HG02840 (cell line): ENCODE results near the gene EGR1.
"Not testable (repeated sequence)": the region's sequence is repeated elsewhere in the genome, so short reads cannot be mapped to it uniquely, and the experiment has no call there.

ENCODE experiments used
- ATAC-seq: cut with Tn5 transposase; IDR thresholded peaks from one replicate; pipeline ENCODE4 v1.9.1; 2021; ENCODE audit warnings: mild to moderate bottlenecking, moderate library complexity, moderate number of reproducible peaks; ENCODE audit not compliant: unreplicated experiment, low FRiP score

EGR1 gene

DNA sequence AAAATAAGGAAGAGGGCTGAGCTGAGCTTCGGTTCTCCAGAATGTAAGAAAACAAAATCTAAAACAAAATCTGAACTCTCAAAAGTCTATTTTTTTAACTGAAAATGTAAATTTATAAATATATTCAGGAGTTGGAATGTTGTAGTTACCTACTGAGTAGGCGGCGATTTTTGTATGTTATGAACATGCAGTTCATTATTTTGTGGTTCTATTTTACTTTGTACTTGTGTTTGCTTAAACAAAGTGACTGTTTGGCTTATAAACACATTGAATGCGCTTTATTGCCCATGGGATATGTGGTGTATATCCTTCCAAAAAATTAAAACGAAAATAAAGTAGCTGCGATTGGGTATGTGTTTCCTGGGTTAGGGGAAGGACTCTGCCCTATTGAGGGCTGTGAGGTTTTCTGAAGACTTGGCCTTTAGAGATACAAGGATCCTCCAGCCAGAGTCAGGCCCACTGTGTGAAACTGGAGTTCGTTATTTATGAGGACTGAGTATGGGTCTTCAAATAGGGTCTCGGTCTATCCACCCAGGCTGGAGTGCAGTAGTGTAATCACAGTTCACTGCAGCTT, 3.8 kb downstream of the EGR1 start:
- ATAC-seq = no peak

GRCh38 chr5:138469540-138470321, 4.5 kb downstream of the EGR1 start:
- ATAC-seq = no peak

GRCh38 chr5:138470322-138471051, 5.2 kb downstream of the EGR1 start:
- no peak for ATAC-seq

DNA sequence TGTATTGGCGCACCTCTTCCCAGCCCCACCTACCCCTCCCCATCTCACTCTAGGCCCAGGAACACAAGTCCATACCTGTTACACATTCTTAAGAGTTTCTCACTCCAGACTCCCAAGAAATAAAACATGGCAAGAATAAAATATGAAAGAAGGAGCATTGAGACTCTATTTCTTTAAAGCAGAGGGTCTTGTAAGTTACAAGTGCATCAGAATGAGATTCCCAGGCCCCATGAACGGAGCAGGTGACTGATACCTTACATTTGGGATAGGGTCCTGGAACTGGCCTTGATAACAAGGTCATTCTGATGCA, 5.7 kb downstream of the EGR1 start:
- no peak for ATAC-seq

GRCh38 chr5:138472353-138472752, 7.1 kb downstream of the EGR1 start:
- ATAC-seq = no peak

GRCh38 chr5:138473151-138473550, 7.9 kb downstream of the EGR1 start:
- ATAC-seq = not testable (repeated sequence)

DNA sequence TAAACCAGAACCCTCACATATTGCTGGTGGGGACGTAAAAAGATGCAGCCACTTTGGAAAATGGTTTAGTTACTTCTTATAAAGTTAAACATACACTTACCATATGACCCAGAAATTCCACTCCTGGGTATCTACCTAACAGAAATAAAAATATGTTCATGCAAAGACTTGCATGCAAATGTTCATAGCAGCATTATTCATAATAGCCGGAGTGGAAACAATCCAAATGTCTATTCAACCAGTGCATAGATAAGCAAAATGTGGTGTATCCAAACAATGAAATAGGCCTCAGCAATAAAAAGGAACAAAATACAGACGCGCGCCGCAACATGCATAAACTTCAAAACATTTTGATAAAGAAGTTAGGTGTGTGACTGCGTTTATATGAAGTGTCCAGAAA, 11.6 kb downstream of the EGR1 start:
- ATAC-seq = no peak

- ATAC-seq = no peak
Observed at GRCh38 chr5:138482638-138483037, 17.4 kb downstream of the EGR1 start.

- no peak for ATAC-seq
Observed at GRCh38 chr5:138488481-138488945, 23.2 kb downstream of the EGR1 start.

- ATAC-seq = no peak
Observed at GRCh38 chr5:138489683-138490061, 24.4 kb downstream of the EGR1 start.

DNA sequence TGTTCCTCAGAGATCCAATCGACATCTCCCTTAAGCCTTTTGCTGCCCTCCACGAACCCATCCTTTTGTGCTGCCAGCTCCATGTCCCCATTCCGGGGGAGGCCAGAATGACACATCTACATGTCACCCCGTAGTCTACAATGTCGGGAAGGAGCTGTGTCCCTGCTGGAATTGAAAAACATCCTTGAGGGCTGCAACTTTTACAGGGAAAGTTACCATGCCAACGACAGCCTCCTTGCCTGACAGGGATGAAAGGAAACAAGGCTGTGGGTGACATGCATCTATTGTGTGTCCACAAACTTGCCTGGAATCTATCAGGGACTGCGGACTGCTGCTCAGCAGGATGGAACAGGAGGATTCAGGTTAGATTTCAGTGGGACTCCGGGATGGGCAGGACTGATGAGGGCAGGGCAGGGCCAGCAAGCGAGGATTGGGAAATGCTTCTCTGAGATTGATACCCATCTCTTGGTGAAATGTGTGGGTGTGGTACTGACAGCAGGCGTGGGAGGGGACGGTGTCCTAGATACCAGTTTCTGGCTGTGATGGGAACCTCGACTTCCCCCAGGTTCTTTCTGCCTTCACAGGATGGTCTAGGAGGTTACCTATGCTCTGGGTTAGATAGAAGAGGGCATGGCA, 25.5 kb downstream of the EGR1 start:
- ATAC-seq = no peak

DNA sequence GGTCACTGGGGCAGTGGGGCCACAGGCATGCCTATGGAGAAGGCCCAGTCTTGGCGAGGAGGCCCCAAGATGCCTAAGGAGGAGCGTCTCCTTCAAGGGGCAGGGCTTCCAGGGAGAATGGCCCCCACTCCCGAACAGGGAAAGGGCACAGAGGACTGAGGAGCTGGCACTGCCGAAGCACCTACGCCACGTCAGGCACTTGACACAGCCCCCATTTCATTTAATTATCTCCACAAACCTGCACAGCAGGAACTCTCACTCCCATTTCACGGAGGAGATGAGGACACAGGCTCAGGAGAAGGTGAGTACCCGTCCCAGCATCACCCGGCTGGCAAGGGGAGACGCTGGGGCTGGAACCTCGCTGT, 26.0 kb downstream of the EGR1 start:
- no peak for ATAC-seq

DNA sequence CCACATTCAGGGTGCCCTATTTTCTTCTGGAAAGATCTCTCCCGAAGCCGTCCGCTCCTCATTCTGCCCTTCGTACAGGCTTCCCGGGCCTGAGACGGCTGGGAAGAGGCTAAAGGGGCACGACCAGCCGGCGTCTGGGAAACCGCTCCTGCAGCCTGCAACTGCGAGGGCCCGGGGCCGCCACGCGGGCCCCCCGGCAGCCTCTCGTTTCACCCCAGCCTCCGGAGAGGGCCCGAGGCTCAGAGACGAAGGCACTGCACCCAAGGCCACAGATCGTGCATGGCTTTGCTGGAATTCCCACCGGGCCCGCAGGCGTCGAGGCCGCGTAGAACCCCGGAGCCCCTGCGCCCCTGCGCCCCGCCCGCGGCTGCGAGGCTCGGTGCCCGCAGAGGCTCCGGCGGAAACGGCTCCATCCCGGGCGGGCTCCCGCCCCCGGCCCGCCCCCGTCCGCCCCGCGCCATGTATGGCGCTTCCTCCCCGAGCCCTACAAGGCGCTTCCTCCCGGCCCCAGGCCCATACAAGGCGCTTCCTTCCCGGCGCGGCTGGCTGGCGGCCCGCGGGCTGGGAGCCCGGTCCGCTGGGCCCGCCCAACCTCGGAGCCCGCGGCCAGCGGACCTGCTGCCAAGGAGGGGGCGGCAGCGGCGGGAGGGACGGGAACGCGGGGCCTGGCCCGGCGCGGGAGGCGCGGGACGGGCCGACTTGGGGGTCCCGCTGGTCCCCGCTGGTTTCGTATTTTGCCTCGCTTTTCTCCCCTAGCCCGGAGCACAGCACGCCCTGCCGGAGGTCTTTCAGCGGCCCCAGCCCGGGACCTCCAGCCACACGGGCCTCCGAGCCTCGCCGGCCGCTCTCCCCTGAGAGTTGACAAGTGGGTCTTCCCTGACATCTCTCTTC, 26.6 kb downstream of the EGR1 start:
- ATAC-seq = peak; percentile 93

- no peak for ATAC-seq
Observed at GRCh38 chr5:138492560-138493045, 27.3 kb downstream of the EGR1 start.

- no peak for ATAC-seq
Observed at GRCh38 chr5:138495351-138495750, 30.1 kb downstream of the EGR1 start.

- no peak for ATAC-seq
Observed at GRCh38 chr5:138498376-138498775, 33.1 kb downstream of the EGR1 start.

DNA sequence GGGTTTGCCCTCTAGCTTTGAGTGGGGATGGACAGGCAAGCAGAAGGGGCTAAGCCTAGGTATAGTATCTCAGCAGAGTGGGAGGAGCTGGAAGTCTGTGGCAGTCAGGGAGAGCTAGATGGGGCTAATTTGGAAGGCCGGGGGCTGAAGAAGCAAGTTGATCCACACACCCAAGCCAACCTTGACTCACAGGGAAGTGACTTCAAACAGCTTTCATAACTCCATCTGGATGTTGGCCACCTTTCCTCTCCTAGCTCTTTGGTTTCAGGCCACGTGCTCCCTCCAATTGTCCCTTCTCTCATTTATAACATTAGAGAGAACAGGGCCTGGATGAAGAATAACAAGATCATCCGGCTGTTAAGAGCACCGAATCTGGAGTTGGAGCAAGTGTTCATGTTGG, 36.8 kb downstream of the EGR1 start:
- no peak for ATAC-seq

GRCh38 chr5:138502521-138502920, 37.2 kb downstream of the EGR1 start:
- no peak for ATAC-seq

DNA sequence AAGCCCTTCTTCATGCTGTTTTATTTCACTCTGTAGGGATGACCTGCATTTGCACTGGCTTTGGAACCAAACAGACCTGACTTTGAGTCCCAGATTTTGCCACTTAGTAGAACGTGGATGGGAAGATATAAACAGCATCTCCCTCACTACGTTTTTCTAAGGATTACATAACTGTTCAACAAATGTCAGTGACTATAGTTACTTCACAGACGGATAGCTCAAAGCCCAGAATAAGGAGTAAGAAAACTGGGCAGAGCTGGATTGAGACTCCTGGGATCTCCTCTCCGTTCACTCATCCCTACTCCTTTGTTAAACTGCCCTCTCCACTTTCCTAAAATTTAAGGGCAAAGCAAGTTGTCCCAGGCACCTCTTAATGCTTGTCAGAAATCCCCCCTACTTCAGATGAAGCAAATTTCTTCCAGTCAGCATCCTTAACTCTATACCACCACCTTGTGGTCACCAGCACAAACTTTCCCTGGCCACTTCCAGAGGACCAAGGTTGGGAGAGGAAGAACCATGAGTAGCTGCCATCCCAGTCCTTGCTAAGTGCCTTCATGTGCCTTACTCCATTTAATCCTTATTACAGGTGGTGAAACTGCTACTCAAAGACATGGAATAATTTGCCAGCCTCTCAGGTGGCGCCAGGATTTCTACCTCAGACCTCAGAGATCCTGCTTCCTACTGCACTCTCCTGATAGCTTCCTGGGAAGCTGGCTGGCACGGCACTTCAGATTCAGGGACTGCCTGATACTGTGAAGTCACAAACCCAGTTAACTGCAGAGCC, 38.4 kb downstream of the EGR1 start:
- ATAC-seq = no peak
